NB4 (cell line): ENCODE results near the gene FAM9C.
"Not testable (repeated sequence)": the region's sequence is repeated elsewhere in the genome, so short reads cannot be mapped to it uniquely, and the experiment has no call there.

ENCODE experiments used
- DNase-seq: peaks from one replicate; pipeline ENCODE4 v3.0.0; 2010; ENCODE audit warnings: low read depth
- H3K4me3 ChIP-seq: one replicate; pipeline ENCODE4 v1.5.1; 2011; ENCODE audit warnings: mild to moderate bottlenecking, low read depth, low read length, moderate library complexity
- CTCF ChIP-seq: IDR thresholded peaks from one replicate; pipeline ENCODE4 v1.5.1; 2012; ENCODE audit warnings: low read depth, low read length
- MAX ChIP-seq: IDR thresholded peaks from 2 replicates; pipeline ENCODE4 v1.6.1; 2011; ENCODE audit warnings: low read depth, low read length
- MYC ChIP-seq: IDR thresholded peaks from 2 replicates; pipeline ENCODE4 v1.6.1; 2011; ENCODE audit warnings: low read depth, low read length
- POLR2A ChIP-seq: IDR thresholded peaks from 2 replicates; pipeline ENCODE4 v1.6.1; 2011; ENCODE audit warnings: mild to moderate bottlenecking; ENCODE audit not compliant: insufficient read length; ENCODE audit errors: extremely low read depth

The FAM9C gene

GRCh38 chrX:13090027-13090338 is 45.6 kb upstream of the FAM9C start:
- no peak for DNase-seq
- peak overlapping the region; percentile 62 for H3K4me3 ChIP-seq
- TF ChIP-seq CTCF (no peak), MAX (no peak), POLR2A (no peak)

- TF ChIP-seq POLR2A (no peak), CTCF (no peak), MYC (no peak), MAX (no peak; the same call in 1 of the 2 replicates)
- H3K4me3 ChIP-seq, result peak overlapping the region; percentile 44
- DNase-seq, result peak; percentile 54
Observed at GRCh38 chrX:13088156-13088487, 43.7 kb upstream of the FAM9C start.

GRCh38 chrX:13087322-13088155 is 43.1 kb upstream of the FAM9C start:
- H3K4me3 ChIP-seq, result peak overlapping the region; percentile 44
- TF ChIP-seq MAX, result peak; percentile 28; the same call in 1 of the 2 replicates
- peak; percentile 25; the same call in 1 of the 2 replicates for TF ChIP-seq MYC
- no peak for TF ChIP-seq CTCF
- peak; percentile 90 for DNase-seq

- peak overlapping the region; percentile 41 for H3K4me3 ChIP-seq
- DNase-seq, result not testable (repeated sequence)
Observed at GRCh38 chrX:13086793-13087321, 42.4 kb upstream of the FAM9C start.

GRCh38 chrX:13086076-13086475 is 41.7 kb upstream of the FAM9C start:
- H3K4me3 ChIP-seq, result peak overlapping the region; percentile 41
- TF ChIP-seq POLR2A, result no peak
- no peak for TF ChIP-seq MYC
- TF ChIP-seq MAX, result no peak
- no peak for TF ChIP-seq CTCF
- no peak for DNase-seq

GRCh38 chrX:13085526-13085925 is 41.1 kb upstream of the FAM9C start:
- DNase-seq, result peak; percentile 76
- TF ChIP-seq CTCF, result no peak
- peak; percentile 54; the same call in 1 of the 2 replicates for TF ChIP-seq MYC
- peak; percentile 29; the same call in 1 of the 2 replicates for TF ChIP-seq MAX
- TF ChIP-seq POLR2A, result peak; percentile 32
- H3K4me3 ChIP-seq, result peak overlapping the region; percentile 41
